Transverse colon (tissue), 4 donors: ENCODE results near the gene THBS2. TPM values are rescaled to one million over a fixed set of nuclear protein-coding genes. Genes with fewer than 3 reads are reported as not detected.
A peak's percentile ranks its signal among the peaks of the same experiment; 100 is the strongest.

Source experiments
- DNase-seq: peaks from one replicate; pipeline ENCODE4 v3.0.0-alpha.2; 2019
- H3K27ac ChIP-seq, 4 donors: fragments of 200-600 bp; sonication (generic); 2 replicates each; pipeline ENCODE4 v1.5.1; 2016 to 2018; ENCODE audit warnings: inconsistent platforms in 4 of 4
- H3K27me3 ChIP-seq: fragments of 200-600 bp; sonication (generic); 2 replicates; pipeline ENCODE4 v1.5.1; 2017; ENCODE audit warnings: inconsistent platforms
- H3K36me3 ChIP-seq, 4 donors: fragments of 200-600 bp; sonication (generic); 2 replicates each; pipeline ENCODE4 v1.5.1; 2017 to 2019; ENCODE audit warnings: inconsistent platforms in 4 of 4
- H3K4me1 ChIP-seq, 4 donors: fragments of 200-600 bp; sonication (generic); 2 replicates each; pipeline ENCODE4 v1.5.1; 2017 to 2020; ENCODE audit warnings: inconsistent platforms in 4 of 4
- H3K4me3 ChIP-seq, 4 donors: fragments of 200-600 bp; sonication (generic); 1 replicate in 1 of 4; 2 replicates in 3 of 4; pipeline versions ENCODE4 v1.5.1 to v1.6.1; 2017 to 2019; ENCODE audit warnings: inconsistent platforms in 4 of 4
- H3K9me3 ChIP-seq, 2 donors: fragments of 200-600 bp; sonication (generic); 2 replicates each; pipeline ENCODE4 v1.5.1; 2017 to 2019; ENCODE audit warnings: inconsistent platforms in 2 of 2
- CTCF ChIP-seq, 5 experiments: fragments of 200-600 bp in 3 of 5; fragments of 450-650 bp in 2 of 5; sonication (generic) in 3 of 5; IDR thresholded peaks; 1 replicate in 2 of 5; 2 replicates in 3 of 5; pipeline ENCODE4 v1.5.1; 2016 to 2017; ENCODE audit warnings: antibody characterized with exemption in 5 of 5, inconsistent platforms in 3 of 5, mild to moderate bottlenecking in 2 of 5, moderate library complexity in 1 of 5
- EP300 ChIP-seq: sonication (generic); formaldehyde crosslinking; IDR thresholded peaks from one replicate; pipeline ENCODE4 v1.6.1; 2017; ENCODE audit warnings: antibody characterized with exemption, low read depth
- POLR2A ChIP-seq: fragments of 450-650 bp; IDR thresholded peaks from one replicate; pipeline ENCODE4 v1.6.1; 2016; ENCODE audit warnings: antibody characterized with exemption, mild to moderate bottlenecking, moderate library complexity
- POLR2AphosphoS5 ChIP-seq, 3 donors: sonication (generic); formaldehyde crosslinking; IDR thresholded peaks; one replicate each; pipeline ENCODE4 v1.6.1; 2016; ENCODE audit warnings: antibody characterized with exemption in 3 of 3
- WGBS, 2 donors: methylation state at CpG; one replicate each; pipeline ENCODE4 v1.1.5; 2018; ENCODE audit warnings: low coverage in 1 of 2; 5-methylcytosine and 5-hydroxymethylcytosine counted together
- in situ Hi-C, 4 donors: fragments of 200-750 bp; cut with MboI; loops; one replicate each; pipeline versions ENCODE4 v1.15.0 to v1.15.1; 2017; ENCODE audit warnings: low sequenced_read_pairs in 3 of 4, low pct_ligation_motif_present in 1 of 4, low pct_unique_long_range_greater_than_20kb in 1 of 4
- intact Hi-C: fragments of 100-400 bp; cut with DNase I; formaldehyde crosslinking; loops from one replicate; pipeline ENCODE4 v1.15.1; 2023; ENCODE audit warnings: low total_unique reads
- total RNA-seq, 4 donors: library from RNA; depleted of rRNA; stranded (reverse); fragments of >200 nt; gene quantifications; one replicate each; pipeline ENCODE4 v1.1.0, GENCODE V29; 2016

The THBS2 gene
- total RNA-seq, 4 donors from 2014 or later, result 11.5 to 25.5 (median 18.1) TPM

DNA sequence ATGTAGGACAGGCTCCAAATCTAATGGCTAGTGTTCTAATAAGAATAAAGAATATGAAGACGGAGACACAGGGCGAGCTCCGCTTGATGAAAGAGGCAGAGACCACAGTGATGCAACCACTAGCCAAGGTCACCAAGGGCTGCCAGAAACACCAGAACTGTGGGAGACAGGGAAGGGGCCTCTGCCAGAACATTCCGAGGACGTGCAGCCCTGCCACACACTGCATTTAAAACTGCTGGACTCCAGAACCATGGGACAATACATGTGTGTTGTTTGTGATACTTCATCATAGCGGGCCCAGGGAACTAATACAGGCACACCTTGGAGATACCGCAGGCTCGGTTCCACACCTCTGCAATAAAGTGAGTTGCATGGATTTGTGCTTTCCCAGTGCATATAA lies 2.9 kb upstream of the THBS2 start:
- WGBS, 2 donors, result 85 to 87% methylated on average over 3 to 8 of the region's 8 CpGs
- intact Hi-C loops, result no loop called here
- in situ Hi-C loops, result no loop called here

DNA sequence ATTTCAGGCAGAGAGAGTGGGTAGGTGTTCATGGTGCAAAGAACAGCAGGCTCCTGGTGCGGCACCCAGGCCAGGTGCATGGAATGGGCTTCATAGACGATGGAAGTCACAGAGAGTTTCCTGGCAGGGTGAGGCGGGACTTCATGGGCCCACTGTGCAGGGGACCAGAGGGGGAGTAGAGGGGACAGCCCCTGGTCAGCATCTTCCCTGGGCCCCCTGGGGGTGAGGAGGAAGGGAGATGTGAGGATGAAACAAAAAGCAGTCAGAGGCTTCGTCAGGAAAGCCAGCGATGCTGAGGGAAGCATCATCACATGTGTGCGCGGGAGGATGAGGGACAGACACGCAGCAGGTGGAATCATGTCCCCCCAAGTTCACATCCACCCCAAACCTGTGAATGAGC lies 2.4 kb upstream of the THBS2 start:
- no peak for DNase-seq
- Histone ChIP-seq H3K4me3 (no peak overlapping the region), H3K36me3 (no peaks in the 10 kb centered on the region), H3K27ac (no peak overlapping the region), H3K4me1 (peaks cover 0 to 6% (median 0%) of the 10 kb centered on the region in 4 donors), H3K9me3 (no peaks in the 10 kb centered on the region), H3K27me3 (peaks cover 42% of the 10 kb centered on the region)
- WGBS, 2 donors, result 94 to 100% methylated on average over 1 to 8 of the region's 8 CpGs
- in situ Hi-C loops, result no loop called here
- intact Hi-C loops, result no loop called here
- TF ChIP-seq POLR2AphosphoS5 (IDR thresholded peaks at IDR 0.05) (no peak), CTCF (IDR thresholded peaks at IDR 0.05) (no peak), EP300 (no peak), POLR2A (no peak)

More for the DNA sequence above, 2.9 kb upstream of the THBS2 start:
- Histone ChIP-seq H3K9me3 (no peaks in the 10 kb centered on the region), H3K27me3 (peaks cover 38% of the 10 kb centered on the region), H3K4me3 (no peak overlapping the region), H3K36me3 (no peaks in the 10 kb centered on the region), H3K4me1 (peaks cover 0 to 6% (median 0%) of the 10 kb centered on the region in 4 donors), H3K27ac (no peak overlapping the region)
- no peak for DNase-seq
- TF ChIP-seq CTCF (IDR thresholded peaks at IDR 0.05) (no peak), POLR2A (no peak), POLR2AphosphoS5 (IDR thresholded peaks at IDR 0.05) (no peak), EP300 (no peak)

GRCh38 chr6:169255643-169256042 lies 2.0 kb upstream of the THBS2 start:
- WGBS, 2 donors, result 90 to 96% methylated on average over 4 to 10 of the region's 10 CpGs
- Histone ChIP-seq H3K36me3 (no peaks in the 10 kb centered on the region), H3K27ac (no peak overlapping the region), H3K27me3 (peaks cover 43% of the 10 kb centered on the region), H3K4me3 (no peak overlapping the region), H3K9me3 (no peaks in the 10 kb centered on the region), H3K4me1 (peaks cover 0 to 6% (median 0%) of the 10 kb centered on the region in 4 donors)
- in situ Hi-C loops, result no loop called here
- TF ChIP-seq POLR2AphosphoS5 (IDR thresholded peaks at IDR 0.05) (no peak), EP300 (no peak)
- DNase-seq, result no peak
- intact Hi-C loops, result no loop called here

- Histone ChIP-seq H3K4me1 (peaks cover 0 to 6% (median 0%) of the 10 kb centered on the region in 4 donors), H3K9me3 (no peaks in the 10 kb centered on the region), H3K36me3 (no peaks in the 10 kb centered on the region), H3K27ac (peak overlapping the region in 1 of 4 donors; percentile 77), H3K27me3 (peaks cover 43% of the 10 kb centered on the region), H3K4me3 (no peak overlapping the region)
- intact Hi-C loops (loop anchor here (5.0 kb wide), 1 partner anchor 577 kb away; no protein-coding TSS in a partner anchor), in situ Hi-C loops (no loop called here)
- WGBS, 2 donors, result 32% methylated on average over 19 of the region's 19 CpGs; no CpG with 5 or more reads in 1 of the 2 donors
- DNase-seq, result no peak
- TF ChIP-seq POLR2A, result no peak
Observed at GRCh38 chr6:169254456-169255316, 1.0 kb upstream of the THBS2 start.

GRCh38 chr6:169252505-169253189 lies 999 bp downstream of the THBS2 start:
- Histone ChIP-seq H3K27me3 (peaks cover 43% of the 10 kb centered on the region), H3K36me3 (no peaks in the 10 kb centered on the region), H3K4me3 (peak overlapping the region in 3 of 4 donors; percentile 2 to 35 (median 7)), H3K9me3 (no peaks in the 10 kb centered on the region), H3K27ac (peak overlapping the region; percentile 16 to 77 (median 43)), H3K4me1 (peaks cover 0 to 6% (median 0%) of the 10 kb centered on the region in 4 donors)
- 23 to 29% methylated on average over 6 to 14 of the region's 14 CpGs for WGBS, 2 donors
- TF ChIP-seq CTCF (IDR thresholded peaks at IDR 0.05), result no peak
- no peak for TF ChIP-seq POLR2AphosphoS5 (IDR thresholded peaks at IDR 0.05)
- TF ChIP-seq POLR2A, result no peak
- TF ChIP-seq EP300, result no peak
- intact Hi-C loops, result loop anchor here (5.0 kb wide), 1 partner anchor 575 kb away; no protein-coding TSS in a partner anchor
- in situ Hi-C loops, result no loop called here
- DNase-seq, result no peak
